Nephron progenitor cell (in vitro differentiated cells): ENCODE measurements around the gene RPP25L.

Experiments
- DNase-seq: peaks from one replicate; pipeline ENCODE4 v3.0.0; 2021
- H3K27ac Mint-ChIP-seq: 2 replicates; pipeline ENCODE4 v1.8.0; 2021; ENCODE audit warnings: mild to moderate bottlenecking, moderate library complexity, mixed read lengths
- H3K27me3 Mint-ChIP-seq: 2 replicates; pipeline ENCODE4 v1.8.0; 2021; ENCODE audit warnings: mild to moderate bottlenecking, low read depth, mixed read lengths; ENCODE audit not compliant: poor library complexity
- H3K36me3 Mint-ChIP-seq: 2 replicates; pipeline ENCODE4 v1.8.0; 2021; ENCODE audit warnings: low read depth, mixed read lengths
- H3K4me1 Mint-ChIP-seq: 2 replicates; pipeline ENCODE4 v1.8.0; 2021; ENCODE audit warnings: mixed read lengths
- H3K4me3 Mint-ChIP-seq: 2 replicates; pipeline ENCODE4 v1.8.0; 2021; ENCODE audit warnings: mild to moderate bottlenecking, moderate library complexity, mixed read lengths
- H3K9me3 Mint-ChIP-seq: 2 replicates; pipeline ENCODE4 v1.8.0; 2021; ENCODE audit warnings: mild to moderate bottlenecking, moderate library complexity, mixed read lengths
- CTCF ChIP-seq: fragments of 200-600 bp; sonication (generic); IDR thresholded peaks from 2 replicates; pipeline ENCODE4 v1.5.0; 2021; ENCODE audit warnings: antibody characterized with exemption

RPP25L gene

GRCh38 chr9:34581318-34581717 is 30.6 kb downstream of the RPP25L start:
- no peak for DNase-seq
- H3K36me3 Mint-ChIP-seq = no peaks in the 10 kb centered on the region
- H3K9me3 Mint-ChIP-seq = no peaks in the 10 kb centered on the region
- peaks cover 2% of the 10 kb centered on the region for H3K27me3 Mint-ChIP-seq
- H3K4me3 Mint-ChIP-seq = no peak overlapping the region
- TF ChIP-seq CTCF = no peak
- H3K4me1 Mint-ChIP-seq = peaks cover 94% of the 10 kb centered on the region
- H3K27ac Mint-ChIP-seq = peak overlapping the region; percentile 76

GRCh38 chr9:34580358-34580757 is 31.5 kb downstream of the RPP25L start:
- Mint-ChIP-seq H3K4me1 (peaks cover 94% of the 10 kb centered on the region), H3K27me3 (peaks cover 2% of the 10 kb centered on the region), H3K36me3 (no peaks in the 10 kb centered on the region), H3K9me3 (no peaks in the 10 kb centered on the region), H3K27ac (peak overlapping the region; percentile 72), H3K4me3 (peak overlapping the region; percentile 49)
- DNase-seq = peak; percentile 52
- no peak for TF ChIP-seq CTCF

GRCh38 chr9:34579808-34580163 is 32.1 kb downstream of the RPP25L start:
- Mint-ChIP-seq H3K9me3 (no peaks in the 10 kb centered on the region), H3K27me3 (peaks cover 5% of the 10 kb centered on the region), H3K4me1 (peaks cover 94% of the 10 kb centered on the region)

GRCh38 chr9:34579104-34579807 is 32.6 kb downstream of the RPP25L start:
- Mint-ChIP-seq H3K27me3 (peaks cover 5% of the 10 kb centered on the region), H3K36me3 (no peaks in the 10 kb centered on the region), H3K27ac (peak overlapping the region; percentile 93), H3K4me1 (peaks cover 94% of the 10 kb centered on the region), H3K4me3 (peak overlapping the region; percentile 72), H3K9me3 (no peaks in the 10 kb centered on the region)
- peak; percentile 61 for DNase-seq
- no peak for TF ChIP-seq CTCF

More at GRCh38 chr9:34579808-34580163, 32.1 kb downstream of the RPP25L start:
- no peak for TF ChIP-seq CTCF
- Mint-ChIP-seq H3K36me3 (no peaks in the 10 kb centered on the region), H3K4me3 (peak overlapping the region; percentile 49), H3K27ac (peak overlapping the region; percentile 72)
- DNase-seq = no peak

- peak; percentile 72 for DNase-seq
- peaks cover 5% of the 10 kb centered on the region for H3K27me3 Mint-ChIP-seq
- H3K27ac Mint-ChIP-seq = peak overlapping the region; percentile 93
- no peaks in the 10 kb centered on the region for H3K9me3 Mint-ChIP-seq
- peak overlapping the region; percentile 70 for H3K4me3 Mint-ChIP-seq
- no peaks in the 10 kb centered on the region for H3K36me3 Mint-ChIP-seq
- no peak for TF ChIP-seq CTCF
- peaks cover 94% of the 10 kb centered on the region for H3K4me1 Mint-ChIP-seq
Measured at GRCh38 chr9:34578241-34579103, 33.4 kb downstream of the RPP25L start.
